HEK293T (cell line): Measurements from ENCODE around the gene CARS2.

Experiments used
- BHLHE40 ChIP-seq: fragments of 450-650 bp; IDR thresholded peaks from 2 replicates; pipeline ENCODE4 v1.6.1; 2016; ENCODE audit warnings: mild to moderate bottlenecking, moderate library complexity, borderline replicate concordance
- CTBP1 ChIP-seq: fragments of 450-650 bp; IDR thresholded peaks from 2 replicates; pipeline ENCODE4 v1.6.1; 2016; ENCODE audit warnings: borderline replicate concordance
- ELF4 ChIP-seq: fragments of 450-650 bp; IDR thresholded peaks from 2 replicates; pipeline ENCODE4 v1.6.1; 2017; ENCODE audit warnings: antibody characterized with exemption
- FOXA1 ChIP-seq: fragments of 450-650 bp; IDR thresholded peaks from 2 replicates; pipeline ENCODE4 v1.6.1; 2016; ENCODE audit warnings: mild to moderate bottlenecking
- FOXK2 ChIP-seq: fragments of 450-650 bp; IDR thresholded peaks from 2 replicates; pipeline ENCODE4 v1.6.1; 2016; ENCODE audit warnings: mild to moderate bottlenecking
- FOXM1 ChIP-seq: fragments of 450-650 bp; IDR thresholded peaks from 2 replicates; pipeline ENCODE4 v1.6.1; 2017; ENCODE audit warnings: mild to moderate bottlenecking, borderline replicate concordance
- HDGF ChIP-seq: fragments of 450-650 bp; IDR thresholded peaks from 2 replicates; pipeline ENCODE4 v1.6.1; 2017; ENCODE audit warnings: antibody characterized with exemption, borderline replicate concordance
- L3MBTL2 ChIP-seq: fragments of 450-650 bp; conservative IDR thresholded peaks from 2 replicates; pipeline ENCODE4 v1.6.1; 2016; ENCODE audit warnings: mild to moderate bottlenecking
- LEF1 ChIP-seq: fragments of 450-650 bp; IDR thresholded peaks from 2 replicates; pipeline ENCODE4 v1.6.1; 2017; ENCODE audit warnings: mild to moderate bottlenecking, borderline replicate concordance
- NFRKB ChIP-seq: fragments of 450-650 bp; IDR thresholded peaks from 2 replicates; pipeline ENCODE4 v1.6.1; 2016; ENCODE audit warnings: mild to moderate bottlenecking, moderate library complexity
- SP1 ChIP-seq: fragments of 450-650 bp; IDR thresholded peaks from 2 replicates; pipeline ENCODE4 v1.6.1; 2017
- SUZ12 ChIP-seq: fragments of 450-650 bp; IDR thresholded peaks from 2 replicates; pipeline ENCODE4 v1.6.1; 2016; ENCODE audit warnings: mild to moderate bottlenecking
- TARDBP ChIP-seq: fragments of 450-650 bp; IDR thresholded peaks from 2 replicates; pipeline ENCODE4 v1.6.1; 2016
- ZNF384 ChIP-seq: fragments of 450-650 bp; IDR thresholded peaks from 2 replicates; pipeline ENCODE4 v1.6.1; 2016

DNA sequence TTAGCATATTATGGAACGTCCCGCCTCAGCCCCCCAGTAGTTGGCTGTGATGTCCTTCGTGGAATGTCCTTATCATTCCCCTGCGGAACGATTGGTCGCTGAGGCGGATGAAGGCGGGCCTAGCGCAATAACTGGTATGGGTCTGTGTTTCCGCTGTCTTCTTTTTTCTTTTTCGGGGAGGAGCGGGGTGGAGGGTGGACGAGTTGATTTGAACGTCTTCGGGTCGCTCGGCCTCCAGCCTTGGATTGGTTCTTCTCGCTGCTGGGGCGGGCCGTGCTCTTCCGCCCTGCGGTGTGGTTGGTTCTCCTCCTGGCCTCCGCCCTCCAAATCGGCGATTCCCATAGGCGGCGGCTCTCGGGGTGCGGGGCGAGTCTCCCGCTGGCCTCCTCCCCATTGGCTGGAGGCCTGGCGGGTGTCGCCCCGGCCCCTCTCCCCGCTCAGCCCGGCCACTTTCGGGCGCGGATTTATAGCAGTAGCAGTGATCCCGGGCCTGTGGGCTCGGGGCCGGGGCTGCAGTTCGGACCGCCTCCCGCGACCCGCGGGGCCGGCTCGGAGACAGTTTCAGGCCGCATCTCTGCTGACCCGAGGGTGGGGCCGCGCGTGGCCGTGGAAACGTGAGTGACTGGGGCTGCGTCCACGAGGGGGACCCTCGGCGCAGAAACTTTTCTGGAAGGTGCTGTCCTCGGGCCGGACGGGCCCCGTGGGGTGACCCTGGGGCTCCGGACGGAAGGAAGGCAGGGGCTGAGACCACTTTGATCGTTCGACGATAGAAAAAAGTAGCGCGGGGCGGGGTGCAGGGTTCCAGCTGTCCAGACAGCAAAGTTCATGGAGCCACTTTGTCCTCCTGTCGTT lies 9.7 kb upstream of the CARS2 start:
- TF ChIP-seq FOXM1 (no peak), BHLHE40 (no peak), LEF1 (no peak), NFRKB (no peak), CTBP1 (no peak), FOXA1 (no peak), SP1 (no peak), L3MBTL2 (no peak), ELF4 (no peak), TARDBP (no peak), ZNF384 (no peak), SUZ12 (no peak), FOXK2 (no peak), HDGF (no peak)
